ENCODE results near the gene CAPN1.
"Not testable (repeated sequence)": the region's sequence is repeated elsewhere in the genome, so short reads cannot be mapped to it uniquely, and the experiment has no call there.

Gene CAPN1

GRCh38 chr11:65181569-65182257 is at the start of gene CAPN1:
TSS of gene CAPN1 (plus strand) at chr11:65181928. CDS start at chr11:65182702, 774 bp downstream.
- peak; percentile 88 for DNase-seq

- DNase-seq, result no peak
These were observed 49.3 kb upstream of the CAPN1 start for GRCh38 chr11:65132238-65132987.

GRCh38 chr11:65132988-65133700 is 48.6 kb upstream of the CAPN1 start:
- DNase-seq, result peak; percentile 69

DNA sequence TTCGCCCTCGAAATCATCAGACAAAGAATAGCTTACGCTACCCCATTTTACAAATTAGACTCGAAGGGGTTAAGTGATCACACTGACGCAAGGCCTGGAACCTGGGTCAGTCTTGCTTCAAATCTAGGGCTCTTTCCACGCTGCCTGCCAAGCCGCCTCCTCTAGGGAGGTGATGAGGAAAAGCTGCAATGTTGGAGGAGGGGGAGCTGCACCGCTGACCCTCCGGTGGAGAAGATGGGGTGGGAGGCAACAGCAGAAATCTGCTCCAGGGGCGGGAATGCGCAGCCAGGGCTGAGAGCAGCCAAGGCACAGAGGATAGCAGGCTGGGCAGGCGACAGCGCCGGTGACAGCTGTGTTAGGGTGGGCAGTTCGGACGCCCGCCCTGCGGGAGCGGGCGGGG is 48.0 kb upstream of the CAPN1 start:
- DNase-seq, result no peak

GRCh38 chr11:65134240-65134951 is 47.3 kb upstream of the CAPN1 start, which contains the start of gene SYVN1:
TSS of gene SYVN1 (minus strand) at chr11:65134519. CDS start at chr11:65133601, 918 bp downstream.
- peak; percentile 92 for DNase-seq

- peak; percentile 94 for DNase-seq
These were observed 46.6 kb upstream of the CAPN1 start for GRCh38 chr11:65134952-65135632.

DNA sequence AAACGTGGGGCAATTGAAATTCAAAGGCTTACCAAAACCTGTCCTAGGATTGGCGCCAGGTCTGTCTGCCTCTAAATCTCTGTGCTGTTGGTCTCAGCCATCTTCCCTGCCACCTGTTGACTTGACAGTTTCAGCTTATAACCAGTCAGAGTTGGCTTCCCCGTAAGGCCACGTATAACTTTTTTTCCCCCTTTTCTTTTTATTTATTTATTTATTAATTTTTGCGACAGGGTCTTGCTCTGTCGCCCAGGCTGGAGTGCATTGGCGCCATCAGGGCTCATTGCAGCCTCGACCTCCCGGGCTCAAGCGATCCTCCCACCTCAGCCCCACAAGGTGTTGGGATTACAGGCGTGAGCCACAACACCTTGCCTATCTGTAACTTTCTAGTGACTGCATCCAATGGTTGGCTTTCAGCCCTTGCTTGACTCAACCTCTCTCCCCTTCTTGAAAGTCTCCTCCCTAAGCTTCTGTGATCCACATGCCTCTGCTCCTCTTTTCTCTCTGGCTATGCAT is 46.0 kb upstream of the CAPN1 start:
- DNase-seq, result no peak

- no peak for DNase-seq
These were observed 45.1 kb upstream of the CAPN1 start for GRCh38 chr11:65136515-65137096.

- no peak for DNase-seq
These were observed 39.7 kb upstream of the CAPN1 start for GRCh38 chr11:65141896-65142494.

DNA sequence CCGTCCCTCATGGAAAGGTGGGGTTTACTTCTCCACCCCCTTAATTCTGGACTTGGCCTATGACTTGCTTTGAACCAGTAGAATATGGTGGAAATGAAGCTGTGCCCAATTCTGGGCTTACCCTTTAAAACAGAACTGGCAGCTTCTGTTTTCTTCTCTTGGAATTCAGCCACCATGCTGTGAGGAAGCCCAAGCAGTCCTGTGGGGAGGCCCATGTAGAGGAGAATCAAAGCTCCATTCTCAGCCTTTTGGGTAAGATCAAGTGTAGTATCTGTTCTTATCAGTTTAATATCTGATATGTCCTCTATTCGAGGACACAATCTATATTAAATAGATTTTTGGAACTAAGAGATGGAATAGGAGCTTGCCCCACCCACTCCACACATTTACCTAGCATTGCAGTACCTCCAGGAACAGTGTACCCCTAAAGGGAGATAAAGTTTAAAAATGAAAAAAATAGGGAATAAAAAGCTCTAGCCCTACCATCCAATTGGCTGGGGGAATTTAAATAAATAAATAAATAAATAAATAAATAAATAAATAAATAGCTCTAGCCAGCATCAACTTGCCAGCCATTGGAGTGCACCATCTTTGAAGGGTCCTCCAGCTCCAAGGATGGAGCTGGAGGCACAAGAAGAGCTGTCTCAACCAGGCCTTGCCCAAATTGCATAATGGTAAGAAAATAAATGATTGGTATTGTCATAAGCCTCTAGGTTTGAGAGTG is 34.2 kb upstream of the CAPN1 start:
- DNase-seq, result no peak

DNA sequence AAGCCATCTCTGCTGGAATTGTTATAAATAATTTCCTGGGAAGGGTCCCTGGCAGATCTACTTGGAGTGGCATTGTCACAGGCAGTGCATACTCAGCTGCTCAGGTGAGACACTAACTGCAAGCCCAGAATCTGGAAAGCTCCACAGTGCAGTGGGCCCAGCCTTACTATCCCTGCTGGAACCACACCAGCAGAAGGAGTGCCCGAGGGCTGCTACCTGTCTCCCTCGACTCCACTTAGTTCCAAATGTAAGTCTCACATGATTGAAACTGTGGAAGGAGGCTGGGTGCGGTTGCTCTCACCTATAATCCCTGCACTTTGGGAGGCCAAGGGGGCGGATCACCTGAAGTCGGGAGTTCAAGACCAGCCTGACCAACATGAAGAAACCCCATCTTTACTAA is 33.1 kb upstream of the CAPN1 start:
- no peak for DNase-seq

DNA sequence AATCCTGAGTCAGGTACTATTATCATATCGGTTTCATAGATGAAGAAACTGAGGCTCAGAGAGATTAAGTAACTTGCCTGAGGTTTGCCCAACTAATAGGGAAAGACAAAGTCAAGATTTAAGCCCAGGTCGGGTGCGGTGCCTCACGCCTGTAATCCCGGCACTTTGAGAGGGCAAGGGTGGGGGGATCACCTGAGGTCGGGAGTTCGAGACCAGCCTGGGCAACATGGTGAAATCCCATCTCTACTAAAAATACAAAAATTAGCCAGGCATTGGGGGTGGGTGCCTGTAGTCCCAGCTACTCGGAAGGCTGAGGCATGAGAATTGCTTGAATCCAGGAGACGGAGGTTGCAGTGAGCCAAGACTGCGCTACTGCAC is 31.6 kb upstream of the CAPN1 start:
- not testable (repeated sequence) for DNase-seq

DNA sequence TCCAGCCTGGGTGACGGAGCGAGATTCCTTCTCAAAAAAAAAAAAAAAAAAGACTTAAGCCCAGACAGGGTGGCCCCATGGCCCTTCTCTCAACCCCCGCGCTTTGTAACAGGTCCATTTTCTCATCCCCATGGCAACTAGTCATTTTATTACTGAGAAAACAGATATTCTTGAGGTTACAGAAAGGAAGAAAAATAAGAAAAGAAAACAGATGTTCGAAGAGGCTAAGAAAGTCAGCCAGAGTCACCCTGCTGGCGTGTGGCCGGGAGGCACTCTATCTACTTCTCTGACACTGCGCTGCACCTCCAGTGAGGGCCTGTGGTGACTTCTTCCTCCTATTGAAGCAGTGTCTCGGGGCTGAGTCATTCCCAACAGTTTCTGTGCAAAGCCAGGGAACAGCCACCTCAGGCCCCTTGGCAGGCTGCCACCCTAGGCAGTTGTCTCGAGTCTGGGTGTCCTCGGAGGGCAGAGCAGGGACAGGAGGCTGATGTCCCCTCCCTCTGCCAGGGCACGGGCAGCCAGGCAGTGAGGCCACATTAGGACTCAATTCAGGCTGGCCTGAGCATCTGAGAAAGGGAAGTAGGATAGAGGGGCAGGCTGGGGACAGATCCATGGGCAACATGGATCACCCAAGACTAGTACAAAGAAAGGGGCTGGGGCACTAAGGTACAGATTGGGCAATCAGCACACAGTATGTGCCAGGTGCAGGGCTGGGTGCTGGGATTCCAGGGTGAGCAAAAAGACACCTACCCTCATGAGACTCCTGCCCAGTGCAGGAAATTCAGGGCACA is 31.0 kb upstream of the CAPN1 start:
- peak; percentile 43 for DNase-seq

- DNase-seq, result no peak
These were observed 30.3 kb upstream of the CAPN1 start for GRCh38 chr11:65151331-65151899.

GRCh38 chr11:65152122-65152521 is 29.6 kb upstream of the CAPN1 start:
- DNase-seq, result no peak

GRCh38 chr11:65156256-65156655 is 25.5 kb upstream of the CAPN1 start:
- no peak for DNase-seq

DNA sequence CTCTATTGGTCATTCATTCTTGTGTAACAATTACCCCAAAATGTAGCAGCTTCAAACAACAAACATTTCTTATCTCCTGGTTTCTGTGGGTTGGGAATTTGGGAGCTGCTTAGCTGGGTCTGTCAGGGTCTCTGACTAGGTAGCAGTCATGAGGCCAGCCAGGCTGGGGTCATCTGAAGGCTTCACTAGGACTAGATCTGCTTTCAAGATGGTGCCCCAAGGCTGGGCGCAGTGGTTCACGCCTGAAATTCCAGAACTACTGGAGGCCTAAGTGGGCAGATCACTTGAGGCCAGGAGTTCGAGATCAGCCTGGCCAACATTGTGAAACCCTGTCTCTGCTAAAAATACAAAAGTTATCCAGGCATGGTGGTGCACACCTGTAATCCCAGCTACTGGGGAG is 24.8 kb upstream of the CAPN1 start:
- no peak for DNase-seq

- no peak for DNase-seq
These were observed 24.4 kb upstream of the CAPN1 start for GRCh38 chr11:65157336-65157735.

GRCh38 chr11:65159012-65159411 is 22.7 kb upstream of the CAPN1 start:
- no peak for DNase-seq

Measured in activated CD4-positive, alpha-beta T cell treated with anti-CD3 and anti-CD28 coated beads, Interleukin-10, Interleukin-2, amounts not matched to agents 100 ng/mL and 50 ng/mL, durations not matched to agents 16 hours and 8 hours (primary cell).